WI38 (cell line): ENCODE data around the gene PPP1R2.
"Not testable (repeated sequence)": the region's sequence is repeated elsewhere in the genome, so short reads cannot be mapped to it uniquely, and the experiment has no call there.

Source experiments
- H3K4me3 ChIP-seq: 2 replicates; pipeline ENCODE4 v1.5.1; 2011; ENCODE audit warnings: low read depth, mild to moderate bottlenecking, control low read depth, low read length
- CTCF ChIP-seq: IDR thresholded peaks from 2 replicates; pipeline ENCODE4 v1.5.1; 2012; ENCODE audit warnings: low read depth, mild to moderate bottlenecking, control low read depth, low read length

PPP1R2 gene

GRCh38 chr3:195508185-195508584, 34.9 kb downstream of the PPP1R2 start:
- no peak for TF ChIP-seq CTCF
- no peak overlapping the region for H3K4me3 ChIP-seq

GRCh38 chr3:195475614-195476013, 67.5 kb downstream of the PPP1R2 start:
- no peak overlapping the region for H3K4me3 ChIP-seq
- TF ChIP-seq CTCF, result no peak

GRCh38 chr3:195475116-195475515, 68.0 kb downstream of the PPP1R2 start:
- H3K4me3 ChIP-seq, result not testable (repeated sequence)

- no peak for TF ChIP-seq CTCF
- H3K4me3 ChIP-seq, result no peak overlapping the region
These were observed 74.3 kb downstream of the PPP1R2 start for GRCh38 chr3:195468841-195469240.

DNA sequence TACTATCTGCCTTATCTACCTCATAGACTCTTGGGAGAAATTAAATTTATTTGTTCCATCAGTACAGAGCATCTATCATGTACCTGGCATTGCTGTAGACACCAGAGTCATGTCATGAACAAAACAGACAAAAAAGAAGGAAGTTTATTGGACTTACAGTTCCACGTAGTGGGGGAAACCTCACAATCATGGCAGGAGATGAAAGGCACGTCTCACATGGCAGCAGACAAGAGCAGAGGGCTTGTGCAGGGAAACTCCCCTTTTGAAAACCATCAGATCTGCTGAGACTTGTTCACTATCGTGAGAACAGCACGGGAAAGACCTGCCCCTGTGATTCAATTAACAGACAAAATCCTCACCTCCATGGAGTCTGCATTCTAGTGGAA, 74.7 kb downstream of the PPP1R2 start:
- no peak for TF ChIP-seq CTCF
- no peak overlapping the region for H3K4me3 ChIP-seq

- TF ChIP-seq CTCF, result no peak
- H3K4me3 ChIP-seq, result no peak overlapping the region
These were observed 75.3 kb downstream of the PPP1R2 start for GRCh38 chr3:195467641-195468390.

GRCh38 chr3:195466251-195466650, 76.9 kb downstream of the PPP1R2 start:
- no peak for TF ChIP-seq CTCF
- no peak overlapping the region for H3K4me3 ChIP-seq
